HepG2 (cell line): ENCODE measurements around the gene ZMIZ2. TPM values are rescaled to one million over a fixed set of nuclear protein-coding genes. Genes with fewer than 3 reads are reported as not detected.

Experiments used
- CHD4 ChIP-seq: fragments of 200-600 bp; sonication (generic); IDR thresholded peaks from 2 replicates; pipeline ENCODE4 v1.7.0; 2017; ENCODE audit warnings: mild to moderate bottlenecking, low read length, borderline replicate concordance
- GATAD2A ChIP-seq: IDR thresholded peaks from 2 replicates; pipeline ENCODE4 v1.6.1; 2016
- HINFP ChIP-seq: sonication (generic); formaldehyde crosslinking; IDR thresholded peaks from 2 replicates; pipeline ENCODE4 v1.4.0; 2020; ENCODE audit warnings: low read depth, mild to moderate bottlenecking, missing genetic modification reagents
- HNF1A ChIP-seq, 2 experiments: sonication (generic) in 1 of 2; formaldehyde crosslinking in 1 of 2; IDR thresholded peaks; 2 replicates each; pipeline versions ENCODE4 v1.4.0 to v1.6.1; 2016 to 2020; ENCODE audit warnings: borderline replicate concordance in 1 of 2, low read depth in 1 of 2, mild to moderate bottlenecking in 1 of 2, missing genetic modification reagents in 1 of 2
- HOMEZ ChIP-seq: IDR thresholded peaks from 2 replicates; pipeline ENCODE4 v1.6.1; 2016; ENCODE audit warnings: low read depth
- IRX3 ChIP-seq: sonication (generic); formaldehyde crosslinking; IDR thresholded peaks from 2 replicates; pipeline ENCODE4 v1.8.1; 2023; ENCODE audit warnings: mild to moderate bottlenecking, low read depth, missing genetic modification reagents, borderline replicate concordance
- MTF1 ChIP-seq: sonication (generic); formaldehyde crosslinking; IDR thresholded peaks from 2 replicates; pipeline ENCODE4 v1.5.0; 2020; ENCODE audit warnings: missing genetic modification reagents
- MXD4 ChIP-seq: IDR thresholded peaks from 2 replicates; pipeline ENCODE4 v1.6.1; 2016; ENCODE audit warnings: mild to moderate bottlenecking, missing biosample characterization, missing genetic modification reagents
- RAD21 ChIP-seq: fragments of 450-650 bp; formaldehyde crosslinking; IDR thresholded peaks from 2 replicates; pipeline ENCODE4 v1.5.0; 2020; ENCODE audit warnings: mild to moderate bottlenecking
- RFX3 ChIP-seq: IDR thresholded peaks from 2 replicates; pipeline ENCODE4 v1.6.1; 2016; ENCODE audit warnings: missing biosample characterization, missing genetic modification reagents
- TFDP2 ChIP-seq: sonication (generic); formaldehyde crosslinking; IDR thresholded peaks from 2 replicates; pipeline ENCODE4 v1.4.0; 2020; ENCODE audit warnings: missing genetic modification reagents
- TGIF2 ChIP-seq: IDR thresholded peaks from 2 replicates; pipeline ENCODE4 v1.6.1; 2016; ENCODE audit warnings: control low read depth, missing compliant biosample characterization
- YY1 ChIP-seq: IDR thresholded peaks from 2 replicates; pipeline ENCODE4 v1.6.1; 2011; ENCODE audit warnings: low read length, low read depth, moderate library complexity, mild to moderate bottlenecking; ENCODE audit not compliant: insufficient read depth, insufficient replicate concordance
- ZSCAN29 ChIP-seq: sonication (generic); formaldehyde crosslinking; conservative IDR thresholded peaks from 2 replicates; pipeline ENCODE4 v1.4.0; 2020; ENCODE audit warnings: mild to moderate bottlenecking, missing genetic modification reagents
- polyA plus RNA-seq, 8 experiments: library from polyadenylated mRNA; depleted of rRNA in 3 of 8; stranded (reverse) in 7 of 8; unstranded in 1 of 8; fragments of >200 nt; fragmentation: Illumina TruSeq in 4 of 8; extraction: Trizol in 4 of 8; gene quantifications; 2 replicates each; pipeline versions ENCODE4 v1.2.1 to v1.2.3, GENCODE V29; 2011 to 2016; ENCODE audit warnings: low read depth in 4 of 8, missing spikeins in 1 of 8, mixed read lengths in 1 of 8; ENCODE audit not compliant: insufficient read depth in 1 of 8
- total RNA-seq, 5 experiments: library from RNA; depleted of rRNA; stranded (reverse); fragments of >200 nt; fragmentation: Illumina TruSeq; extraction: Trizol; gene quantifications; 2 replicates each; pipeline ENCODE4 v1.2.3, GENCODE V29; 2016; ENCODE audit warnings: low read depth in 1 of 5
- TF ChIP-seq, protein P1 (sequence below): IDR thresholded peaks from 2 replicates; pipeline ENCODE4 v1.6.1; 2012; ENCODE audit warnings: low read depth, low read length, improper control_type of control experiment
- TF ChIP-seq, protein P2 (sequence below): sonication (generic); formaldehyde crosslinking; IDR thresholded peaks from 2 replicates; pipeline ENCODE4 v1.8.0; 2022; ENCODE audit warnings: mild to moderate bottlenecking, missing genetic modification reagents, moderate library complexity

Gene ZMIZ2
- total and polyA plus RNA-seq, 2 of the 13 experiments (the other 11 are each of a cell fraction or from before 2014, with no cell fraction given): 4.9 to 7.9 TPM

DNA sequence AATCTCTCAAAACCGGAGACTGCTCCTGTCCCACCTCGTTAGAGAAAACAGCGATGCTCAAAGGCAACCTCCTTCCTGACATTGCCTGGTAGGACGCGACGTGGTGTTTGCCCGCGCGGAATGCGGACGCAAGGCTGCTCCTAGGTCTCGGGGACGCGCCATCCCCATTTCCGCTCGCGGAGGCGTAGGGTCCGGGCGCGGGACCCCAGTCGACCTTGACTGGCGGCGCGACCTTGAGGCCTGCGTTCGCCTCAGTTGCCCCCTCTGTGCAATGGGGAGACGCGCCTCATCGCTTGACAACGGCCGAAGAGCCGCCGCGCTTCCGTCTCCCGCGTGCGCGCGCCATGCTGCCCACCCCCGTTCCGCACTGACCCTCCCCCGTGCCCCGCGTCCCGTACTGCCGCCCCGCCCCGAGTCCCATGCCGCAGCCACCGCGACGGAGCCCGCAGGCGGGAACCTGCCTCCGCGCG is 47.4 kb downstream of the ZMIZ2 start (continued):
- no peak for TF ChIP-seq HNF1A (IDR thresholded peaks at IDR 0.05; ENCODE audit: low read depth)
- peak; percentile 14; the same call in 1 of the 2 replicates for TF ChIP-seq HNF1A (CRISPR knock-in tag; IDR thresholded peaks at IDR 0.05; ENCODE audit: borderline replicate concordance)
- TF ChIP-seq RFX3 (CRISPR knock-in tag): no peak
- TF ChIP-seq HINFP (CRISPR knock-in tag): 0 out of 2 replicates have a peak, but pooled peaks have one; percentile 26
- TF ChIP-seq ZSCAN29 (CRISPR knock-in tag): no peak; the same call in 1 of the 2 replicates
- peak; percentile 13; the same call in 1 of the 2 replicates for TF ChIP-seq RAD21
- TF ChIP-seq IRX3 (CRISPR knock-in tag): 0 out of 2 replicates have a peak, but pooled peaks have one; percentile 18
- TF ChIP-seq GATAD2A: 0 out of 2 replicates have a peak, but pooled peaks have one; percentile 12
- TF ChIP-seq, protein P1, sequence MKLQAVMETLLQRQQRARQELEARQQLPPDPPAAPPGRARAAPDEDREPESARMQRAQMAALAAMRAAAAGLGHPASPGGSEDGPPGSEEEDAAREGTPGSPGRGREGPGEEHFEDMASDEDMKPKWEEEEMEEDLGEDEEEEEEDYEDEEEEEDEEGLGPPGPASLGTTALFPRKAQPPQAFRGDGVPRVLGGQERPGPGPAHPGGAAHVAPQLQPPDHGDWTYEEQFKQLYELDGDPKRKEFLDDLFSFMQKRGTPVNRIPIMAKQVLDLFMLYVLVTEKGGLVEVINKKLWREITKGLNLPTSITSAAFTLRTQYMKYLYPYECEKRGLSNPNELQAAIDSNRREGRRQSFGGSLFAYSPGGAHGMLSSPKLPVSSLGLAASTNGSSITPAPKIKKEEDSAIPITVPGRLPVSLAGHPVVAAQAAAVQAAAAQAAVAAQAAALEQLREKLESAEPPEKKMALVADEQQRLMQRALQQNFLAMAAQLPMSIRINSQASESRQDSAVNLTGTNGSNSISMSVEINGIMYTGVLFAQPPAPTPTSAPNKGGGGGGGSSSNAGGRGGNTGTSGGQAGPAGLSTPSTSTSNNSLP: 0 out of 2 replicates have a peak, but pooled peaks have one; percentile 8
- peak; percentile 66; the same call in 1 of the 2 replicates for TF ChIP-seq CHD4
- 0 out of 2 replicates have a peak, but pooled peaks have one; percentile 34 for TF ChIP-seq TGIF2 (CRISPR knock-in tag)
- TF ChIP-seq YY1: peak; percentile 66
- peak; percentile 95 for TF ChIP-seq TFDP2 (CRISPR knock-in tag)
- TF ChIP-seq MXD4 (CRISPR knock-in tag): no peak
- TF ChIP-seq, protein P2, sequence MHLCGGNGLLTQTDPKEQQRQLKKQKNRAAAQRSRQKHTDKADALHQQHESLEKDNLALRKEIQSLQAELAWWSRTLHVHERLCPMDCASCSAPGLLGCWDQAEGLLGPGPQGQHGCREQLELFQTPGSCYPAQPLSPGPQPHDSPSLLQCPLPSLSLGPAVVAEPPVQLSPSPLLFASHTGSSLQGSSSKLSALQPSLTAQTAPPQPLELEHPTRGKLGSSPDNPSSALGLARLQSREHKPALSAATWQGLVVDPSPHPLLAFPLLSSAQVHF (CRISPR knock-in tag): peak; percentile 97; the same call in 1 of the 2 replicates
- 0 out of 2 replicates have a peak, but pooled peaks have one; percentile 4 for TF ChIP-seq HOMEZ (CRISPR knock-in tag)
- TF ChIP-seq MTF1 (CRISPR knock-in tag): no peak; the same call in 1 of the 2 replicates
